Esophagus squamous epithelium (tissue), 5 donors: ENCODE measurements around the gene ADGRL1. TPM values are rescaled to one million over a fixed set of nuclear protein-coding genes. Genes with fewer than 3 reads are reported as not detected.

Source experiments
- DNase-seq: peaks from one replicate; lab custom pipeline; 2025; lab: John Stamatoyannopoulos, UW
- H3K27ac ChIP-seq, 4 donors: fragments of 200-600 bp; sonication (generic); one replicate each; pipeline ENCODE4 v1.5.1; 2016 to 2019; ENCODE audit warnings: mild to moderate bottlenecking in 1 of 4
- H3K27me3 ChIP-seq, 4 donors: fragments of 200-600 bp; sonication (generic); 1 replicate in 3 of 4; 2 replicates in 1 of 4; pipeline versions ENCODE4 v1.5.1 to v1.6.0; 2017 to 2021; ENCODE audit warnings: antibody characterized with exemption in 1 of 4
- H3K36me3 ChIP-seq, 3 donors: fragments of 200-600 bp; sonication (generic); one replicate each; pipeline ENCODE4 v1.5.1; 2016 to 2019
- H3K4me1 ChIP-seq, 3 donors: fragments of 200-600 bp; sonication (generic); one replicate each; pipeline ENCODE4 v1.5.1; 2017 to 2019
- H3K4me3 ChIP-seq, 4 donors: fragments of 200-600 bp; sonication (generic); 1 replicate in 3 of 4; 2 replicates in 1 of 4; pipeline ENCODE4 v1.5.1; 2016 to 2019; ENCODE audit warnings: mild to moderate bottlenecking in 2 of 4, moderate library complexity in 1 of 4
- H3K9me3 ChIP-seq, 3 donors: fragments of 200-600 bp; sonication (generic); one replicate each; pipeline ENCODE4 v1.5.1; 2016 to 2019
- CTCF ChIP-seq, 6 experiments: fragments of 450-650 bp in 4 of 6; fragments of 200-600 bp in 2 of 6; sonication (generic) in 2 of 6; IDR thresholded peaks; one replicate each; pipeline ENCODE4 v1.5.1; 2016 to 2019; ENCODE audit warnings: antibody characterized with exemption in 6 of 6, mild to moderate bottlenecking in 4 of 6, moderate library complexity in 4 of 6
- POLR2A ChIP-seq, 4 donors: fragments of 450-650 bp; IDR thresholded peaks; one replicate each; pipeline ENCODE4 v1.6.1; 2017; ENCODE audit warnings: antibody characterized with exemption in 4 of 4, mild to moderate bottlenecking in 4 of 4, moderate library complexity in 3 of 4
- WGBS, 2 donors: methylation state at CpG; one replicate each; pipeline ENCODE4 v1.1.5; 2018; 5-methylcytosine and 5-hydroxymethylcytosine counted together
- intact Hi-C: fragments of 100-400 bp; cut with DNase I; formaldehyde crosslinking; loops from one replicate; pipeline ENCODE4 v1.15.0; 2022
- total RNA-seq, 4 donors: library from RNA; depleted of rRNA; stranded (reverse); fragments of >200 nt; gene quantifications; one replicate each; pipeline ENCODE4 v1.1.0, GENCODE V29; 2016
- donor health status: DM: yes; HTN: yes; CAD: no.

The ADGRL1 gene
- total RNA-seq, 4 donors from 2014 or later = 6.2 to 21.5 (median 10.7) TPM

- H3K36me3 ChIP-seq = peaks cover 0 to 44% (median 13%) of the 10 kb centered on the region in 3 donors
- 96 to 98% methylated on average over 5 to 23 of the region's 38 CpGs for WGBS, 2 donors
- no peaks in the 10 kb centered on the region for H3K27me3 ChIP-seq
- H3K4me1 ChIP-seq = peaks cover 0 to 21% (median 3%) of the 10 kb centered on the region in 3 donors
- no peak for TF ChIP-seq CTCF (IDR thresholded peaks at IDR 0.05)
- no peak for TF ChIP-seq POLR2A (IDR thresholded peaks at IDR 0.05)
- intact Hi-C loops = no loop called here
- H3K4me3 ChIP-seq = no peak overlapping the region
- H3K9me3 ChIP-seq = no peaks in the 10 kb centered on the region
- H3K27ac ChIP-seq = no peak overlapping the region
- no peak for DNase-seq
Measured at GRCh38 chr19:14162871-14163297, 43.1 kb downstream of the ADGRL1 start.

GRCh38 chr19:14161305-14161704 lies 44.7 kb downstream of the ADGRL1 start:
- Histone ChIP-seq H3K4me1 (peaks cover 0 to 5% (median 0%) of the 10 kb centered on the region in 3 donors), H3K27me3 (no peaks in the 10 kb centered on the region), H3K27ac (no peak overlapping the region), H3K9me3 (no peaks in the 10 kb centered on the region), H3K36me3 (peaks cover 10 to 60% (median 25%) of the 10 kb centered on the region in 3 donors), H3K4me3 (no peak overlapping the region)
- intact Hi-C loops = no loop called here
- TF ChIP-seq CTCF (IDR thresholded peaks at IDR 0.05) (no peak), POLR2A (IDR thresholded peaks at IDR 0.05) (no peak)
- WGBS, 2 donors = 92% methylated on average over 8 of the region's 19 CpGs; no CpG with 5 or more reads in 1 of the 2 donors
- no peak for DNase-seq

DNA sequence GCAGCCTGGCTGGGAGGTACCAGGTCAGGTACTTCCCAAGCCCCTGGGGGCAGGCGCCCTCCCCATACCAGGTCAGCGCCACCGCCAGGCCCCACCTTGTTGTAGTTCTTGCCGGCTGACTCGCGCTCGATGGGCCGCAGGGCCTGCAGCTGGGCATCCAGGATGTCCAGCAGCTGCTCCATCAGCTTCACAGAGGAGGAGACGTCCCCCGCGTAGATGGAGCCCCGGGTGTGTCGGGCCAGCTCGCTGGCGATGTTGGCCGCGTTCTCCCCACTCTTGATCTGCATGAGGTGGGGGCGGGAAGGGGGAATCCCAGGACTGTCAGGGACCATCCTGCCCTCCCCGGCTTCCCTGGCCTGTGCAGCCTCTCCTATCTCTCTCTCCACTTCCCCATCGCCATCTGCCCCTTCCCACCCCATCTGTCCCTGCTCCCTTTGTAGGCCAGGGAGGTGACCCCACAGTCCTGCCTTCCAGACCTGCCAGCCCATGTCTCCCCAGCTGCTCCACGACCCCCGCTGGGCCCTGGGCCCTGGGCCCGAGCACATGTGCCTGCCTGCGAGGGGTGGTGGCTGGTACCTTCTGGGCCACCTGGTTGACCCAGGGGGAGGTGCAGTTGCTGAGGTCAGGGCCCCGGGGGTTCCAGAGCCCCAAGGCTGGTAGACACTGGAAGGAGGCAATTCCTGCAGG lies 45.8 kb downstream of the ADGRL1 start:
- intact Hi-C loops = no loop called here
- no peak for DNase-seq
- no peaks in the 10 kb centered on the region for H3K9me3 ChIP-seq

DNA sequence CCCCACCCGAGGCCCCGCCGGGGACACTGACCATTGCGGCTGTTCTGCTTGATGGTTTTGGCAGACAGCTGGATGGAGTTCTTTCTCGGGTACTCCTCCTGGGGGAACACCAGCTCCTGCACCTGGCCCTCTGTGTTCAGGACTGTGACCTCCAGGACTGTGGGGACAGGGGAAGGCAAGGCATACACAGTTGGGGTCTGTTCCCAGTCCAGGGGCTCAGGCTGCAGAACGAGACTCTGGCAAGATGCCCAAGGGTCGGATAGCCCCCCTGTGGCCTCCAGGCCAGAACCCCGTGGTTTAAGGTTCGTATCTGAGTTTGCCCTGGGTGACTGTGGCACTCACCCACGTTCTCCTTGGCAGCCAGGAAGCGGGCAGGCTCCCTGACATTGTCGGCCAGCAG lies 46.9 kb downstream of the ADGRL1 start:
- Histone ChIP-seq H3K9me3 (no peaks in the 10 kb centered on the region), H3K27ac (no peak overlapping the region), H3K4me3 (no peak overlapping the region), H3K36me3 (peaks cover 10 to 82% (median 25%) of the 10 kb centered on the region in 3 donors), H3K4me1 (no peaks in the 10 kb centered on the region), H3K27me3 (no peaks in the 10 kb centered on the region)
- 73% methylated on average over 3 of the region's 12 CpGs; no CpG with 5 or more reads in 1 of the 2 donors for WGBS, 2 donors
- intact Hi-C loops = no loop called here
- DNase-seq = no peak
- TF ChIP-seq CTCF (IDR thresholded peaks at IDR 0.05) (no peak), POLR2A (IDR thresholded peaks at IDR 0.05) (no peak)

More for the DNA sequence above, 45.8 kb downstream of the ADGRL1 start:
- Histone ChIP-seq H3K4me3 (no peak overlapping the region), H3K27me3 (no peaks in the 10 kb centered on the region), H3K4me1 (no peaks in the 10 kb centered on the region), H3K36me3 (peaks cover 10 to 71% (median 25%) of the 10 kb centered on the region in 3 donors), H3K27ac (no peak overlapping the region)
- no peak for TF ChIP-seq CTCF (IDR thresholded peaks at IDR 0.05)
- TF ChIP-seq POLR2A (IDR thresholded peaks at IDR 0.05) = no peak
- WGBS, 2 donors = 70 to 98% methylated on average over 3 to 13 of the region's 25 CpGs

- DNase-seq = no peak
- WGBS, 2 donors = 83 to 100% methylated on average over 2 to 11 of the region's 16 CpGs
- Histone ChIP-seq H3K9me3 (no peaks in the 10 kb centered on the region), H3K4me3 (no peak overlapping the region), H3K27ac (no peak overlapping the region), H3K4me1 (no peaks in the 10 kb centered on the region), H3K27me3 (no peaks in the 10 kb centered on the region), H3K36me3 (peaks cover 10 to 85% (median 25%) of the 10 kb centered on the region in 3 donors)
- intact Hi-C loops = no loop called here
- TF ChIP-seq CTCF (IDR thresholded peaks at IDR 0.05) = no peak
- no peak for TF ChIP-seq POLR2A (IDR thresholded peaks at IDR 0.05)
Measured at GRCh38 chr19:14158276-14159023, 47.5 kb downstream of the ADGRL1 start.
